B cell (primary cell): Measurements from ENCODE around the gene CMIP. TPM values are rescaled to one million over a fixed set of nuclear protein-coding genes. Genes with fewer than 3 reads are reported as not detected.

Experiments
- ATAC-seq: fragments of 200-7000 bp; cut with Tn5 transposase; one replicate; pipeline ENCODE4 v1.10.0; 2021; ENCODE audit warnings: low read depth, mild to moderate bottlenecking, moderate number of reproducible peaks, moderate library complexity
- CTCF ChIA-PET: fragments of 350-600 bp; sonication (Branson Sonifier 250); formaldehyde crosslinking; loops from one replicate; lab custom pipeline; 2021; ENCODE audit warnings: antibody characterized with exemption, inconsistent platforms; lab: Charles Lee
- POLR2A ChIA-PET: fragments of 350-600 bp; sonication (Branson Sonifier 250); formaldehyde crosslinking; loops from one replicate; lab custom pipeline; 2021; ENCODE audit warnings: antibody characterized with exemption; lab: Charles Lee
- DNase-seq: peaks from one replicate; pipeline ENCODE4 v3.0.0; 2013
- H2AFZ ChIP-seq: 2 replicates; pipeline ENCODE4 v1.6.1; 2012; ENCODE audit warnings: mild to moderate bottlenecking, low read depth, low read length; ENCODE audit not compliant: insufficient read depth, poor library complexity, severe bottlenecking
- H3K27ac ChIP-seq, 2 donors: 1 replicate in 1 of 2; 2 replicates in 1 of 2; pipeline ENCODE4 v1.5.1; 2012 to 2013; ENCODE audit warnings: low read length in 2 of 2, mild to moderate bottlenecking in 2 of 2, moderate library complexity in 1 of 2
- H3K27me3 ChIP-seq, 4 experiments: fragments of 200-600 bp in 1 of 4; sonication (generic) in 1 of 4; replicated peaks in 1 of 4; 1 replicate in 2 of 4; 2 replicates in 2 of 4; pipeline versions ENCODE4 v1.6.1 to v1.7.0; 2013 to 2016; ENCODE audit warnings: low read length in 3 of 4, mild to moderate bottlenecking in 2 of 4, mixed read lengths in 1 of 4, moderate library complexity in 1 of 4; ENCODE audit not compliant: insufficient read depth in 4 of 4, control insufficient read depth in 3 of 4; ENCODE audit errors: control extremely low read depth in 1 of 4
- H3K36me3 ChIP-seq, 2 experiments: replicated peaks in 1 of 2; 1 replicate in 1 of 2; 2 replicates in 1 of 2; pipeline versions ENCODE4 v1.6.1 to v1.7.1; 2013; ENCODE audit warnings: low read length in 1 of 2; ENCODE audit not compliant: insufficient read depth in 2 of 2, control insufficient read depth in 1 of 2; ENCODE audit errors: control extremely low read depth in 1 of 2, extremely low read depth in 1 of 2
- H3K4me1 ChIP-seq, 2 donors: fragments of 200-600 bp in 1 of 2; sonication (generic) in 1 of 2; 1 replicate in 1 of 2; 2 replicates in 1 of 2; pipeline versions ENCODE4 v1.5.1 to v1.6.1; 2013 to 2017; ENCODE audit warnings: low read length in 2 of 2; ENCODE audit not compliant: control insufficient read depth in 2 of 2, insufficient read depth in 2 of 2
- H3K4me2 ChIP-seq: replicated peaks from 2 replicates; pipeline ENCODE3; 2012; ENCODE audit warnings: mild to moderate bottlenecking, low read depth, low read length; ENCODE audit not compliant: poor library complexity, severe bottlenecking
- H3K4me3 ChIP-seq, 5 experiments: fragments of 200-600 bp in 1 of 5; sonication (generic) in 1 of 5; 1 replicate in 3 of 5; 2 replicates in 2 of 5; pipeline versions ENCODE4 v1.5.1 to v1.7.0; 2011 to 2016; ENCODE audit warnings: low read length in 4 of 5, mild to moderate bottlenecking in 4 of 5, low read depth in 2 of 5, control low read depth in 1 of 5, moderate library complexity in 1 of 5; ENCODE audit not compliant: insufficient read depth in 1 of 5; ENCODE audit errors: control extremely low read depth in 1 of 5, extremely low read depth in 1 of 5
- H3K79me2 ChIP-seq: fragments of 200-600 bp; sonication (generic); one replicate; pipeline ENCODE4 v1.6.0; 2016; ENCODE audit warnings: low read length; ENCODE audit not compliant: control insufficient read depth, insufficient read depth
- H3K9ac ChIP-seq: fragments of 200-600 bp; sonication (generic); 2 replicates; pipeline ENCODE4 v1.6.1; 2017; ENCODE audit warnings: mild to moderate bottlenecking, low read length, moderate library complexity
- H3K9me3 ChIP-seq, 3 donors: one replicate each; pipeline versions ENCODE4 v1.6.1 to v1.7.1; 2013; ENCODE audit warnings: low read length in 2 of 3; ENCODE audit not compliant: control insufficient read depth in 2 of 3, insufficient read depth in 1 of 3; ENCODE audit errors: control extremely low read depth in 1 of 3
- H4K20me1 ChIP-seq: 2 replicates; pipeline ENCODE4 v1.6.0; 2012; ENCODE audit warnings: mild to moderate bottlenecking, low read length; ENCODE audit not compliant: insufficient read depth, control insufficient read depth, poor library complexity, severe bottlenecking
- H3K27ac Mint-ChIP-seq: one replicate; pipeline ENCODE4 v1.8.0; 2021; ENCODE audit warnings: mixed read lengths
- H3K27me3 Mint-ChIP-seq: one replicate; pipeline ENCODE4 v1.8.0; 2021; ENCODE audit warnings: mixed read lengths
- H3K4me1 Mint-ChIP-seq: one replicate; pipeline ENCODE4 v1.8.0; 2021; ENCODE audit warnings: mixed read lengths
- H3K4me3 Mint-ChIP-seq: one replicate; pipeline ENCODE4 v1.8.0; 2021; ENCODE audit warnings: mixed read lengths
- H3K9me3 Mint-ChIP-seq: one replicate; pipeline ENCODE4 v1.8.0; 2022; ENCODE audit warnings: mixed read lengths; ENCODE audit not compliant: insufficient read depth
- CTCF ChIP-seq: fragments of 200-600 bp; IDR thresholded peaks from one replicate; pipeline ENCODE4 v1.8.0; 2022; ENCODE audit warnings: antibody characterized with exemption, mild to moderate bottlenecking
- EZH2 ChIP-seq: IDR thresholded peaks from 2 replicates; pipeline ENCODE4 v1.6.1; 2012; ENCODE audit warnings: borderline replicate concordance, low read depth, mild to moderate bottlenecking, moderate library complexity, low read length; ENCODE audit not compliant: insufficient read depth, poor library complexity, severe bottlenecking
- WGBS: methylation state at CpG from one replicate; pipeline ENCODE4 v1.1.5; 2013; ENCODE audit warnings: missing lambda C conversion rate; ENCODE audit not compliant: insufficient coverage; 5-methylcytosine and 5-hydroxymethylcytosine counted together
- intact Hi-C: fragments of 100-400 bp; cut with micrococcal nuclease; formaldehyde crosslinking; loops from one replicate; pipeline ENCODE4 v1.10.0; 2022
- polyA plus RNA-seq: library from polyadenylated mRNA; depleted of rRNA; stranded (reverse); fragments of >200 nt; gene quantifications from 2 replicates; pipeline ENCODE4 v1.2.3, GENCODE V29; 2012
- total RNA-seq, 2 donors: library from RNA; stranded (reverse); fragments of 120-200 nt in 1 of 2; gene quantifications; 1 replicate in 1 of 2; 2 replicates in 1 of 2; pipeline versions ENCODE4 v1.2.3 to v1.2.4, GENCODE V29; 2013 to 2022

Gene CMIP
- total and polyA plus RNA-seq, 2 donors (not counting 1 experiment from before 2014, with no cell fraction given) = 27.1 to 155 TPM

DNA sequence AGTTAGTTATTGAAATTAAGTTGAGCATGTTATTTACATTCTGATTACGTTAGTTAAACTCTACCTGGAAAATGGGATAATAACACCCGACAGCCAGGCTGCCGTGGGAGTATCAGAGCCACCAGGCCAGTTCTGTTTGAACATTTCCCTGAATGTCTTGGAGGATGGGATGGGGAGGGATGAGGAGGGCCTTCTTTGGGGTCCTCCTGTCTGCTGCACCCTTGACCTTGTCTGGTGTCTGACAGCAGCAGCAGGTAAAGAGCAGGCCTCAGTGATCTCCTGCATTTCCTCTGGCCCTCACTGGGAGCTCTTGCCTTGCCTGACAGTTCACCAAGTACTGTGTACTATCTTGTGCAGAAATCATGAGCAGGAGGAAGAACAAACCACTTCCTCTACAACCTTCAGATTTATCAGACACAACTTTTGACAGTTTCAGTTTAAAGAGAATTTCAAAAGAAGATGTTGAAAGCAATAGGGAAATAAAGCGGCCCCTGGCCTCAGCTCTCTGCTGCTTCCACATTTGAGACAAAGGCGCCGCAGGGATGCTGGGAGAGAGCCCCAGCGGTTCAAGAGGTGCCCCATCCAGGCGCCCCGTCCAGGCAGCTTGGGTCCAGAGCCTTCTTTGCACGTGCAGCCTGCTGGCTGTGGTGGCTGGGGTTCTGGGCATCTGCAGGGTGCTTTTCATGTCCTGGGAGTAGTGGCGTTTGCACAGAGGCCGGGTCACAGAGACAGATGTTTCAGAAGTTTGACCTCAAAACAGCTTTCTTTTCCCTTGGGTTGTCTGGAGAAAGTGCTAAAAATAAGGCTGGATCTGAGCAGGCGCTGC lies 25.3 kb downstream of the CMIP start:
- H3K27ac ChIP-seq = peak overlapping the region; percentile 39 to 82
- H3K4me3 ChIP-seq = peak overlapping the region; percentile 12 to 37 (median 29)
- ATAC-seq (peak; percentile 92), DNase-seq (peak; percentile 71)
- Mint-ChIP-seq H3K4me1 (peaks cover 80% of the 10 kb centered on the region), H3K27me3 (no peaks in the 10 kb centered on the region), H3K9me3 (no peaks in the 10 kb centered on the region), H3K4me3 (peak overlapping the region; percentile 80), H3K27ac (peak overlapping the region; percentile 89)
- peaks cover 19% of the 10 kb centered on the region for H4K20me1 ChIP-seq
- ChIA-PET CTCF (interaction anchor here (1.3 to 2.3 kb wide), 3 partner anchors 9 to 31 kb away, joined by 7 to 11 read pairs (median 7); no protein-coding TSS in a partner anchor), POLR2A (interaction anchor here (0.8 to 1.0 kb wide), 5 partner anchors 9 to 44 kb away, joined by 3 to 5 read pairs (median 3); no protein-coding TSS in a partner anchor)
- WGBS = 7% methylated on average over 11 of the region's 13 CpGs
- H3K36me3 ChIP-seq = peaks cover 0 to 26% of the 10 kb centered on the region in 2 experiments
- peaks cover 48 to 66% of the 10 kb centered on the region in 2 donors for H3K4me1 ChIP-seq
- H3K27me3 ChIP-seq = no peaks in the 10 kb centered on the region
- TF ChIP-seq EZH2 (no peak), CTCF (no peak)
- peak overlapping the region; percentile 35 for H3K9ac ChIP-seq
- peak overlapping the region; percentile 74 for H3K4me2 ChIP-seq
- no peaks in the 10 kb centered on the region for H3K9me3 ChIP-seq
- intact Hi-C loops = loop anchor here (1.0 kb wide), 1 partner anchor 11 kb away; no protein-coding TSS in a partner anchor
- H3K79me2 ChIP-seq = peaks cover 95% of the 10 kb centered on the region
- H2AFZ ChIP-seq = peak overlapping the region; percentile 1
